HG03342 (cell line): ENCODE data around the gene CASZ1.

Source experiments
- ATAC-seq: cut with Tn5 transposase; IDR thresholded peaks from one replicate; pipeline ENCODE4 v1.9.1; 2021; ENCODE audit warnings: mild to moderate bottlenecking, moderate library complexity; ENCODE audit not compliant: unreplicated experiment

Gene CASZ1

DNA sequence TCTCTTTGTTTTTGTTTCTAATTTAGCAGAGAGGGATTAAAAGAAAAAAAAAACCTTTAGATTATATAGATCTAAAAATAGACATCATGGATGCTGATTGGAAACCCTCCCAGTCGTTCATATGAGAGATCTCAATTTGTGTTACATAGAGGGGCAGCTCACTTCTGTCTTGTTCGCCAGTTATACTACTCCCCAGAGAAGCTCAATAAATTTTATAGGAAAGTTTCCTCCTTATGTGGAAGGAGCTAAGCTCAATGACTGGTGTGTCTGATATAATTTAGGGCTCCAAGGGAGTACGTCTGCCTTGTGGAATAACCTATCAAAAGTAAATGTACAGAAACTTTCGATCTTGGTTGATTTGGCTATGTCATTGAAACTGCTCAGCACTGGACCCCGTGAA lies 204.1 kb downstream of the CASZ1 start:
- ATAC-seq, result no peak

GRCh38 chr1:10591010-10591409 lies 205.4 kb downstream of the CASZ1 start:
- ATAC-seq, result no peak

DNA sequence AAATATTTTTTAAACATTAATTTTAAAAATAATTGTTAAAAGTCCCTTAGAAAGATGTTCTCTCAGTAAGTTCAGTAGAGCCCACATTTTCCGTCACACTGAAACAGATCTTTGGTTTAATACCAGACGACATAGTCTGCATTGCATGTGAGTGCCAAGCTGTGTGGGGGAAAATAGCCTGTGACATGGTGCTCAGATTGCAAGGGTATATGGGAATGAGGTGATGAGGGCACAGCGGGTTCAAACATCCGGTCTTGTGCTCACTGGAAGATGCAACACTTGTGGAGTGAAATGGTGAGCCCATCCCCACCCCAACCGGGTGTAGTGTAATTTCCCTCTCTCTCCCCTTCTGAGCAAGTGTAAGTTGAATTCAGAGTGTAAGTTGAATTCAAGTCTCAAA lies 207.4 kb downstream of the CASZ1 start:
- ATAC-seq, result no peak

DNA sequence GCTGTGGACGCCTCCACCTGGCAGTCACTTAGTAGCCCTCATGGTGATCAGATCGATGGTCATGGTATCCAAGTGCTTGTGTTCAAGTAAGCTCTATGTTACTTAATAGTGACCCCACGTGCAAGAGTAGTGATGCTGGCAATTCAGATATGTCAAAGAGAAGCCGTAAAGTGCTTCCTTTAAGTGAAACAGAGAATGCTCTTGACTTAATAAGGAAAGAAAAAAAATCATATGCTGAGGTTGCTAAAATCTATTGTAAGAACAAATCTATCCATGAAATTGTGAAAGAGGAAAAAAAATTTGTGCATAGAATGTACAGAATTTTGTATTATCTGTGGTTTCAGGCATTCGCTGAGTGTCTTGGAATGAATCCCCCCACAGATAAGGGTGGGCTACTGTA lies 207.8 kb downstream of the CASZ1 start:
- no peak for ATAC-seq
